IMR-90 (cell line): Measurements from ENCODE around the gene TMEM145. TPM values are rescaled to one million over a fixed set of nuclear protein-coding genes. Genes with fewer than 3 reads are reported as not detected.

ENCODE experiments used
- ATAC-seq: fragments of 200-7000 bp; cut with Tn5 transposase; 2 replicates; pipeline ENCODE4 v1.9.1; 2020; ENCODE audit warnings: low read depth, mild to moderate bottlenecking, moderate library complexity
- BruUV-seq: library from RNA; stranded (reverse); fragments of 400-500 nt; replicated peaks from 2 replicates; lab custom pipeline; 2021; lab: Mats Ljungman, UMichigan
- CTCF ChIA-PET: fragments of 300-600 bp; formaldehyde crosslinking; extraction: SDS; loops from one replicate; lab custom pipeline; 2021; ENCODE audit warnings: antibody characterized with exemption; lab: Yijun Ruan, JAX
- POLR2A ChIA-PET: fragments of 300-600 bp; sonication (Branson Sonifier 250); formaldehyde crosslinking; loops from one replicate; lab custom pipeline; 2022; ENCODE audit warnings: antibody characterized with exemption; ENCODE audit not compliant: unreplicated experiment; lab: Charles Lee
- DNase-seq: peaks from one replicate; pipeline ENCODE4 v3.0.0; 2013
- H2AFZ ChIP-seq: replicated peaks from 2 replicates; pipeline ENCODE3; 2013; ENCODE audit warnings: low read length, mild to moderate bottlenecking; ENCODE audit not compliant: poor library complexity
- H2AK5ac ChIP-seq: 2 replicates; pipeline ENCODE4 v1.6.1; 2013; ENCODE audit warnings: low read depth, low read length, inconsistent platforms
- H2AK9ac ChIP-seq: replicated peaks from 2 replicates; pipeline ENCODE3; 2013; ENCODE audit warnings: mild to moderate bottlenecking, low read depth, low read length, moderate library complexity; ENCODE audit not compliant: poor library complexity
- H2BK120ac ChIP-seq: 2 replicates; pipeline ENCODE4 v1.6.1; 2013; ENCODE audit warnings: low read depth, low read length, inconsistent platforms
- H2BK15ac ChIP-seq: 3 replicates; pipeline ENCODE4 v1.6.1; 2013; ENCODE audit warnings: low read depth, low read length, inconsistent platforms
- H2BK20ac ChIP-seq: 2 replicates; pipeline ENCODE4 v1.6.1; 2013; ENCODE audit warnings: low read depth, mild to moderate bottlenecking, inconsistent platforms, low read length, moderate library complexity
- H2BK5ac ChIP-seq: 2 replicates; pipeline ENCODE4 v1.6.1; 2013; ENCODE audit warnings: mild to moderate bottlenecking, low read depth, low read length, inconsistent platforms; ENCODE audit not compliant: poor library complexity, severe bottlenecking
- H3K14ac ChIP-seq: replicated peaks from 2 replicates; pipeline ENCODE4 v1.6.1; 2013; ENCODE audit warnings: low read depth, low read length, inconsistent platforms
- H3K18ac ChIP-seq: 2 replicates; pipeline ENCODE4 v1.6.1; 2013; ENCODE audit warnings: low read depth, low read length, control low read depth
- H3K23ac ChIP-seq: 2 replicates; pipeline ENCODE4 v1.6.1; 2013; ENCODE audit warnings: low read depth, low read length, inconsistent platforms
- H3K27ac ChIP-seq: 2 replicates; pipeline ENCODE4 v1.5.1; 2013; ENCODE audit warnings: mild to moderate bottlenecking, control low read depth, low read length; ENCODE audit not compliant: insufficient read depth
- H3K27me3 ChIP-seq: 2 replicates; pipeline ENCODE4 v1.6.1; 2013; ENCODE audit warnings: low read length; ENCODE audit not compliant: control insufficient read depth, insufficient read depth
- H3K36me3 ChIP-seq: 2 replicates; pipeline ENCODE4 v1.6.1; 2013; ENCODE audit warnings: low read length, mixed read lengths; ENCODE audit not compliant: control insufficient read depth, insufficient read depth
- H3K4ac ChIP-seq: 2 replicates; pipeline ENCODE4 v1.6.1; 2013; ENCODE audit warnings: low read depth, low read length, inconsistent platforms
- H3K4me1 ChIP-seq: 2 replicates; pipeline ENCODE4 v1.6.1; 2013; ENCODE audit warnings: low read length, mixed read lengths; ENCODE audit not compliant: control insufficient read depth, insufficient read depth
- H3K4me2 ChIP-seq: 2 replicates; pipeline ENCODE4 v1.6.1; 2013; ENCODE audit warnings: low read depth, mild to moderate bottlenecking, control low read depth, low read length, moderate library complexity
- H3K4me3 ChIP-seq: 2 replicates; pipeline ENCODE4 v1.5.1; 2013; ENCODE audit warnings: low read depth, mild to moderate bottlenecking, control low read depth, low read length, moderate library complexity; ENCODE audit not compliant: insufficient read depth
- H3K56ac ChIP-seq: 2 replicates; pipeline ENCODE4 v1.6.1; 2013; ENCODE audit warnings: low read length, inconsistent platforms; ENCODE audit not compliant: insufficient read depth; ENCODE audit errors: extremely low read depth
- H3K79me1 ChIP-seq, 2 experiments: 2 replicates each; pipeline ENCODE4 v1.6.1; 2013; ENCODE audit warnings: low read length in 2 of 2, inconsistent platforms in 1 of 2, low read depth in 1 of 2
- H3K9ac ChIP-seq: 2 replicates; pipeline ENCODE4 v1.6.1; 2013; ENCODE audit warnings: low read depth, low read length, control low read depth
- H3K9me1 ChIP-seq: 2 replicates; pipeline ENCODE4 v1.6.1; 2013; ENCODE audit warnings: low read length, inconsistent platforms; ENCODE audit not compliant: insufficient read depth
- H3K9me3 ChIP-seq: 2 replicates; pipeline ENCODE4 v1.6.1; 2013; ENCODE audit warnings: low read length; ENCODE audit not compliant: control insufficient read depth, insufficient read depth
- H4K20me1 ChIP-seq: 2 replicates; pipeline ENCODE4 v1.6.1; 2013; ENCODE audit warnings: low read length, inconsistent platforms; ENCODE audit not compliant: insufficient read depth
- H4K5ac ChIP-seq: 2 replicates; pipeline ENCODE4 v1.6.1; 2013; ENCODE audit warnings: mild to moderate bottlenecking, low read depth, low read length, control low read depth
- H4K8ac ChIP-seq, 2 experiments: 2 replicates each; pipeline ENCODE4 v1.6.1; 2013; ENCODE audit warnings: low read depth in 2 of 2, low read length in 2 of 2, control low read depth in 1 of 2, inconsistent platforms in 1 of 2
- H4K91ac ChIP-seq: 2 replicates; pipeline ENCODE4 v1.6.1; 2013; ENCODE audit warnings: low read depth, low read length, inconsistent platforms; ENCODE audit not compliant: insufficient read depth
- BHLHE40 ChIP-seq: fragments of 150-350 bp; IDR thresholded peaks from 2 replicates; pipeline ENCODE4 v1.6.1; 2016; ENCODE audit warnings: mild to moderate bottlenecking, low read depth, low read length
- CEBPB ChIP-seq: IDR thresholded peaks from 2 replicates; pipeline ENCODE4 v1.6.1; 2012; ENCODE audit warnings: low read depth, low read length, improper control_type of control experiment
- CHD1 ChIP-seq: IDR thresholded peaks from 2 replicates; pipeline ENCODE4 v1.6.1; 2012; ENCODE audit warnings: low read depth, low read length, improper control_type of control experiment
- ELK1 ChIP-seq: fragments of 150-350 bp; IDR thresholded peaks from 2 replicates; pipeline ENCODE4 v1.6.1; 2016; ENCODE audit warnings: low read depth, mild to moderate bottlenecking, low read length, moderate library complexity, borderline replicate concordance
- FOS ChIP-seq: fragments of 150-350 bp; IDR thresholded peaks from 2 replicates; pipeline ENCODE4 v1.6.1; 2016; ENCODE audit warnings: low read depth, low read length
- MAFK ChIP-seq: IDR thresholded peaks from 2 replicates; pipeline ENCODE4 v1.6.1; 2012; ENCODE audit warnings: low read depth, low read length, improper control_type of control experiment
- MAZ ChIP-seq: IDR thresholded peaks from 2 replicates; pipeline ENCODE4 v1.6.1; 2012; ENCODE audit warnings: low read depth, mild to moderate bottlenecking, low read length, improper control_type of control experiment, moderate library complexity, borderline replicate concordance
- MXI1 ChIP-seq: IDR thresholded peaks from 2 replicates; pipeline ENCODE4 v1.6.1; 2012; ENCODE audit warnings: low read depth, mild to moderate bottlenecking, low read length, moderate library complexity, borderline replicate concordance
- NFE2L2 ChIP-seq: fragments of 150-350 bp; IDR thresholded peaks from 2 replicates; pipeline ENCODE4 v1.6.1; 2016; ENCODE audit warnings: low read depth, mild to moderate bottlenecking, low read length
- POLR2A ChIP-seq: IDR thresholded peaks from 2 replicates; pipeline ENCODE4 v1.6.1; 2012; ENCODE audit warnings: mild to moderate bottlenecking, low read depth, low read length
- RAD21 ChIP-seq: IDR thresholded peaks from 2 replicates; pipeline ENCODE4 v1.6.1; 2012; ENCODE audit warnings: low read length, improper control_type of control experiment
- RCOR1 ChIP-seq: IDR thresholded peaks from 2 replicates; pipeline ENCODE4 v1.6.1; 2012; ENCODE audit warnings: mild to moderate bottlenecking, low read length, improper control_type of control experiment; ENCODE audit not compliant: insufficient replicate concordance
- RFX5 ChIP-seq: IDR thresholded peaks from 2 replicates; pipeline ENCODE4 v1.8.0; 2012; ENCODE audit warnings: low read depth, mild to moderate bottlenecking, low read length, moderate library complexity
- SMC3 ChIP-seq: fragments of 150-350 bp; IDR thresholded peaks from 2 replicates; pipeline ENCODE4 v1.6.1; 2016; ENCODE audit warnings: low read depth, mild to moderate bottlenecking, antibody characterized with exemption, low read length, moderate library complexity
- WGBS, 2 experiments: methylation state at CpG; one replicate each; pipeline versions ENCODE4 v1.1.5 to v1.1.7; 2013; ENCODE audit warnings: missing lambda C conversion rate in 2 of 2; ENCODE audit not compliant: insufficient read length in 1 of 2; ENCODE audit errors: extremely low coverage in 2 of 2; 5-methylcytosine and 5-hydroxymethylcytosine counted together
- dilution Hi-C: fragments of 300-500 bp; cut with HindIII; formaldehyde crosslinking; loops from one replicate; pipeline ENCODE4 v1.14.3; 2018; ENCODE audit warnings: low sequenced_read_pairs; ENCODE audit not compliant: unreplicated experiment
- in situ Hi-C: fragments of 300-500 bp; cut with MboI; formaldehyde crosslinking; loops from 3 replicates; pipeline ENCODE4 v1.14.3; 2019; ENCODE audit warnings: low sequenced_read_pairs, inconsistent platforms, mixed read lengths
- intact Hi-C: fragments of 100-400 bp; cut with micrococcal nuclease; formaldehyde crosslinking; loops from 2 replicates; pipeline ENCODE4 v1.10.0; 2022
- polyA plus RNA-seq, 3 experiments: library from polyadenylated mRNA; depleted of rRNA; stranded (reverse); fragments of >200 nt; gene quantifications; 2 replicates each; pipeline ENCODE4 v1.2.3, GENCODE V29; 2012; ENCODE audit warnings: low replicate concordance in 1 of 3
- total RNA-seq: library from RNA; depleted of rRNA; stranded (reverse); fragments of >200 nt; gene quantifications from 2 replicates; pipeline ENCODE4 v1.2.3, GENCODE V29; 2012
- TF ChIP-seq, protein P1 (sequence below): conservative IDR thresholded peaks from 2 replicates; pipeline ENCODE4 v1.5.1; 2012; ENCODE audit warnings: mild to moderate bottlenecking, low read depth, low read length, improper control_type of control experiment
- TF ChIP-seq, protein P2 (sequence below): fragments of 150-350 bp; IDR thresholded peaks from 2 replicates; pipeline ENCODE4 v1.6.1; 2017; ENCODE audit warnings: mild to moderate bottlenecking, antibody characterized with exemption, low read length, low read depth

Gene TMEM145
- total and polyA plus RNA-seq, 2 of the 4 experiments (the other 2 are of a cell fraction) = under 0.01 to 0.41 TPM

- no peak overlapping the region for H2BK5ac ChIP-seq
- H2BK120ac ChIP-seq = no peak overlapping the region
- no TSS peak for BruUV-seq
- intact Hi-C loops = no loop called here
- no peak overlapping the region for H4K5ac ChIP-seq
- no peaks in the 10 kb centered on the region for H3K9me3 ChIP-seq
- H3K4me2 ChIP-seq = no peak overlapping the region
- H3K56ac ChIP-seq = no peak overlapping the region
- H3K79me1 ChIP-seq = peaks cover 0 to 20% of the 10 kb centered on the region in 2 experiments; a peak in 3 of 4 replicates
- 84% methylated on average over 5 of the region's 13 CpGs; no CpG with 5 or more reads in 1 of the 2 experiments for WGBS, 2 experiments
- no peaks in the 10 kb centered on the region for H3K27me3 ChIP-seq
- H3K23ac ChIP-seq = no peak overlapping the region
- ChIA-PET POLR2A (no interaction called here), CTCF (no interaction called here)
- H3K4me1 ChIP-seq = peaks cover 1% of the 10 kb centered on the region; the same call in 1 of the 2 replicates
- H4K8ac ChIP-seq = no peak overlapping the region
- H3K9me1 ChIP-seq = peaks cover 2% of the 10 kb centered on the region; the same call in 1 of the 2 replicates
- no peak for TF ChIP-seq SMC3
- no peak for TF ChIP-seq MAFK
- no peak for TF ChIP-seq POLR2A
- no peak for TF ChIP-seq FOS
- TF ChIP-seq, protein P1, sequence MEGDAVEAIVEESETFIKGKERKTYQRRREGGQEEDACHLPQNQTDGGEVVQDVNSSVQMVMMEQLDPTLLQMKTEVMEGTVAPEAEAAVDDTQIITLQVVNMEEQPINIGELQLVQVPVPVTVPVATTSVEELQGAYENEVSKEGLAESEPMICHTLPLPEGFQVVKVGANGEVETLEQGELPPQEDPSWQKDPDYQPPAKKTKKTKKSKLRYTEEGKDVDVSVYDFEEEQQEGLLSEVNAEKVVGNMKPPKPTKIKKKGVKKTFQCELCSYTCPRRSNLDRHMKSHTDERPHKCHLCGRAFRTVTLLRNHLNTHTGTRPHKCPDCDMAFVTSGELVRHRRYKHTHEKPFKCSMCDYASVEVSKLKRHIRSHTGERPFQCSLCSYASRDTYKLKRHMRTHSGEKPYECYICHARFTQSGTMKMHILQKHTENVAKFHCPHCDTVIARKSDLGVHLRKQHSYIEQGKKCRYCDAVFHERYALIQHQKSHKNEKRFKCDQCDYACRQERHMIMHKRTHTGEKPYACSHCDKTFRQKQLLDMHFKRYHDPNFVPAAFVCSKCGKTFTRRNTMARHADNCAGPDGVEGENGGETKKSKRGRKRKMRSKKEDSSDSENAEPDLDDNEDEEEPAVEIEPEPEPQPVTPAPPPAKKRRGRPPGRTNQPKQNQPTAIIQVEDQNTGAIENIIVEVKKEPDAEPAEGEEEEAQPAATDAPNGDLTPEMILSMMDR = no peak
- no peak for TF ChIP-seq RAD21
- TF ChIP-seq MAZ = no peak
- no peak for TF ChIP-seq RFX5
- TF ChIP-seq ELK1 = no peak
- TF ChIP-seq BHLHE40 = no peak
- TF ChIP-seq CHD1 = no peak
- TF ChIP-seq NFE2L2 = no peak
- TF ChIP-seq, protein P2, sequence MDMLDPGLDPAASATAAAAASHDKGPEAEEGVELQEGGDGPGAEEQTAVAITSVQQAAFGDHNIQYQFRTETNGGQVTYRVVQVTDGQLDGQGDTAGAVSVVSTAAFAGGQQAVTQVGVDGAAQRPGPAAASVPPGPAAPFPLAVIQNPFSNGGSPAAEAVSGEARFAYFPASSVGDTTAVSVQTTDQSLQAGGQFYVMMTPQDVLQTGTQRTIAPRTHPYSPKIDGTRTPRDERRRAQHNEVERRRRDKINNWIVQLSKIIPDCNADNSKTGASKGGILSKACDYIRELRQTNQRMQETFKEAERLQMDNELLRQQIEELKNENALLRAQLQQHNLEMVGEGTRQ = no peak
- TF ChIP-seq MXI1 = no peak
- no peak for TF ChIP-seq RCOR1
- no peak for TF ChIP-seq CEBPB
- H2AK5ac ChIP-seq = no peak overlapping the region
- no peak overlapping the region for H4K91ac ChIP-seq
- ATAC-seq (no peak), DNase-seq (no peak)
- dilution Hi-C loops = no loop called here
- H2BK15ac ChIP-seq = no peak overlapping the region
- H3K36me3 ChIP-seq = peaks cover 21% of the 10 kb centered on the region
- H3K4ac ChIP-seq = no peak overlapping the region
- H3K9ac ChIP-seq = no peak overlapping the region
- H3K4me3 ChIP-seq = no peak overlapping the region
- H3K27ac ChIP-seq = no peak overlapping the region
- H2AFZ ChIP-seq = no peak overlapping the region
- peaks cover 20% of the 10 kb centered on the region for H4K20me1 ChIP-seq
- no peak overlapping the region for H3K18ac ChIP-seq
- no peak overlapping the region for H2BK20ac ChIP-seq
- in situ Hi-C loops = no loop called here
- no peak overlapping the region for H2AK9ac ChIP-seq
- no peak overlapping the region for H3K14ac ChIP-seq
Measured at GRCh38 chr19:42334697-42335373, 21.7 kb downstream of the TMEM145 start.
